HG03575 (cell line): ENCODE measurements around the gene PANK4.

Source experiments
- ATAC-seq: cut with Tn5 transposase; IDR thresholded peaks from one replicate; pipeline ENCODE4 v1.9.1; 2021; ENCODE audit not compliant: unreplicated experiment, insufficient number of reproducible peaks, low FRiP score; ENCODE audit errors: extremely low read depth

Gene PANK4

DNA sequence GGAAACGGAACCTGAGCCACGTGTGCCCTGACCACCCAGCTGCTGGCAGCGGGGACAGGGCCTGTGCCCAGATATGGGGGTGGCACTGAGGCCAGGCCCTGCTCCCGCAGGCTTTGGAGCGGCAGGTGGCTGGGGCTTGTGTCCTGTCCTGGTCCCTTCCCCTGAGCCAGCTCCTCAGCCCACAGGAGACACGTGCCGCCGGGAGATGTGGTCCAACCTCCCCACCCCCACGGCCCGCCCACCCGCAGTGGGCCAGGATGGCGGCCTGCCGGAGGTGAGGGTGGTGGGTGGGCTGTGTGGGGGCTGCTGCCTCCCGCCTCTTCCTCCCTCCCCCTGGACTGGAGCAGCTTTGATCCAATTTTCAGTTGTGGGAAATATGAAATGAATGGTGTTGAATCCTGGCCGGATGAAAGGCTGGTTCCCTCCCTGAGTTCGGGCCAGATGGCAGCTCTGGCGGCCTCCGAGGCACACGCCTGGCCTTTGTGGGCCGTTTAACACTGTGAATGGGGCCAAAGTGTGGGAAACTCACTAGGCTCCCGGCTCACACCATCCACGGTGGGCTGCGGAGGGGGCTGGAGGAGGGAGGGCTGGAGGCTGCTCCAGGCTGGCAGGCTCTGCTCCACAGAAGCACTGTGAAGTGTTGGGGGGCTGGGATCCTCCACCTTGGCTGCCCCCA, 6.2 kb upstream of the PANK4 start:
- no peak for ATAC-seq

GRCh38 chr1:2530513-2531361, 4.3 kb upstream of the PANK4 start:
- ATAC-seq: no peak

DNA sequence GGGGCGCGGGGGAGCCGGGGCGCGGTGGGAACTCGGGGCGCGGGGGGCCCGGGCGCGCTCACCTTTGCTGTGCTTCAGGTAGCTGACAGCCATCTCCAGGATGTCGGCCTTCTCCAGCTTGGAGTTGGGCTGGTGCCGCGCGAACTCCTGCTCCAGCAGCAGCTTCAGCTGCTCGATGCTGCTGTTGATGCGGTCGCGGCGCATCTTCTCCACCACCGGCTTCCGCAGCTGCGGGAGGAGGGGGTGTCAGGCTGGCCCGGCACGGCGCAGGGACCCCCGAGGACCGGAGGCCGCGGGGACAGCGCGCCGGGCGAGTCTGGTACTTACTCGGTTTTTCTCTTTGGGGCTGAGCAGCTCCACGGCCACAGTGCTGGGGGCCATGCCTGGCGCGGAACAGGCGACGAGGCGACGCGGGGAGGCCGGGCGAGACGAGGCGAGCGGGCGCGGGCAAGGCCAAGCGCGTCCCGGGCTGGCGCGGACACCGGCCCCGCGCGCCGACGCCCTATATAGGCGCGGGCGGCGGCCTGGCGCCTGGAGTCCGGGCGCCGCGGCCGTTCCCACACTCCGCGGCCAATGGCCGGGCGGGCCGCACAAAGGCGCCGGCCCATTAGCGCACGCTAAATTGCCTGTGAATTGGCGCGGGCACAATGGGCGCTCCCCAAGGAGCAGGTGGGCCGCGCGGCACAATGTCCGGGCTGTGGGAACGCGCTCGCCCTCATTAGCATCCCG, 3.6 kb upstream of the PANK4 start, which contains the start of gene HES5:
HES5 (minus strand) TSS at position 480 of the 729 bp plus-strand sequence; CDS start at position 381, 99 bp downstream.
- ATAC-seq: no peak

GRCh38 chr1:2528966-2529783, 2.8 kb upstream of the PANK4 start:
- ATAC-seq: no peak

- ATAC-seq: no peak
These were observed 2.2 kb upstream of the PANK4 start for GRCh38 chr1:2528611-2528965.

GRCh38 chr1:2528016-2528415, 1.6 kb upstream of the PANK4 start:
- ATAC-seq: no peak

DNA sequence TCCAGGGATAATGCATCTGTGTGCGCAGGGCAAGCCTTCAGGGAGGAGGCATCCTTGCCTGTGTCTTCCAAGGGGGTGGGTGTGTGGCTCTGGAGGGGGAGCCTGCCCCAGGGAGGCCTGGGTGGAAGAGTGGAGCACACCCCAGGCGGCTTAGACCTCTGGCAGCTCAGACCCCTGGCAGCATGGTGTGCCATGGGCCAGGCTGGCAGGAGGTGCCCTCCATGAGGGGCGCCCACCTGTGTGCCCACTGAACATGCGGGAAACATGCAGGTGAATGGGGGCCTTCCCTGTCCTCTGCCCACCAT, 1.1 kb upstream of the PANK4 start:
- ATAC-seq: no peak

GRCh38 chr1:2526824-2527555, 594 bp upstream of the PANK4 start:
- no peak for ATAC-seq

- ATAC-seq: no peak
These were observed 850 bp downstream of the PANK4 start for GRCh38 chr1:2525572-2525919.

DNA sequence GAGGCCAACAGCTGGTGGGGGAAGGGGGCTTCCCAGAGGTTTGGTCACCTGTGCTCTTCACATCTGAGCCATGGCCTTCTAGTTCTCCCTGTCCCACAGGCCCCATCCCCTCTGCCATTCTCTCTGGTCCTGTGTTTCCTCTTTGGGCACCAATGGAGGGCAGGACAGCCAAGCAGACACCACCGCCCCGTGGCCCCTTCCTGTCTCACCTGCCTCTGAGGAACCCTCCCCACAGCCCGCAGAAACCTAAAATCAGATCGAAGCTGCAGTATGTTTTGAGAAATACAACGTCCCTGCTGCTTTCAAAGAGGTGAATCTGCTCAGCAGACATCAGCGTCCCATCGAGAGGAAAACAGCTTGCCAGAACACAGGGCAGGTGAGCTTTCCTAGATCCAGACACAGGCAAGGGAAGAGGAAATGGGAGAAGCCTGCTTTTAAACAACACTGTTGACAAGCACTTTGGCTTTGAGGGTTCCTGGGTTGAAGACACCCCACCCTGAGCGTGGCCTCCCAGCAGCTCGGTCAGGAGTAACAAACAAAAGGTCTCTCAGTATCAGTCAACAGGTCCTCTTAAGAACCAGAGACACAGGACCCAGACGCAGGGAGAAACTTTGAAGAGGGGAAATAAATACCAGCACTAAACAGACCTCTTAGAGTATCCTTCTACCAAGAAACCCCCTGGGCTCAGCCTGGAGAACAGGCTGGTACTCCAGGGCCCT, 2.3 kb downstream of the PANK4 start:
- ATAC-seq: no peak

DNA sequence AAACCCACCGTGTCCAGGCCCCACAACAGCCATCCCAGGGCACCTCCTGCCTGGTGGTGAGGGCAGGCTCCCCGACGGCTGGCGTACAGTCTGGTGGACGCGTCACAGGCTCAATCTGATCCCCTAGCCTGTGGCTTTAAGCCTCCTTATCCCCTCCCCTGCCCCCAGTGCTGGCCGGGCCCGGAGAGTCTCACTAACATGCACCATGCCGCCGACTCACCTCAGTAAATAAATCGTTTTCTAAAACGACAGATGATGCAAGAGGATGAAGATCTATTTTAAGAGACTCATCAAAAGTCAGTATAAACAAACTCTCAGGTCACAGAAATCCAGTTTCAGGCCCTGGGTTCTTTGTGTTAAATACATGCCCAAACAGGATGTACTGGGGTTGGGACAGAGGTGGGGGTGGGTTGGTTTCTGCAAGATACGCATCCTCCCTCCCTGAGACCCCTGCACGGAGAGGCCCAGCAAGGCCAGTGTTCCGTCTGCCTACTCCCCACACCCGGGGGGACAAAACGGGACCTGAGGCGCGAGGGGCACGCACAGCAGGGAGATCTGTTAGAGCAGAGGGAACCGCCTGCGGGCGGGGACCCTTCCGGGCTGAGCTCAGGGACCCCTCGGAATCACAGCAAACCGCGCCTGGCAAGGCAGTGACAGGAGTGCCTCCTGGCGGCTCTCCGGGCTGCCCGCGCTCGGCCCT, 3.1 kb downstream of the PANK4 start:
- no peak for ATAC-seq

- ATAC-seq: no peak
These were observed 4.2 kb downstream of the PANK4 start for GRCh38 chr1:2522230-2522629.

DNA sequence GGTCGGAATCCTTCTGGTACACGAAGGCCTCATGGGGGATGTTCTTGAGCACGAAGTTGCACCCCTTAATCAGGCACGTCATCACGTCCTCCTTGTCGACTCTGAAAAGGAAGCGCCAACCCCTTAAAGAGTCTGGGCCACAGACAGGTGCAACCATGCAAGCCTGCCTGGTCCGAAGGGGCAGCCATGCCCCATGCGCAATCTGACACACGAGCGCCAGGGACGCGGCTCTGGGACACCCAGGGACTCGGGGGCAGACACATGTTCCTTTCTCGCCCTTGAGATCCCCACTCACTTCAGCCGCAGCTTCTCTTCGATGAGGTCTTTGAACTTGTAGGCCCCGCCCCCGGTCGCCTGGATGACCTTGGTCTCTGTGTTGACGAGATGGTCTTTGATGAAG, 5.6 kb downstream of the PANK4 start:
- ATAC-seq: no peak

DNA sequence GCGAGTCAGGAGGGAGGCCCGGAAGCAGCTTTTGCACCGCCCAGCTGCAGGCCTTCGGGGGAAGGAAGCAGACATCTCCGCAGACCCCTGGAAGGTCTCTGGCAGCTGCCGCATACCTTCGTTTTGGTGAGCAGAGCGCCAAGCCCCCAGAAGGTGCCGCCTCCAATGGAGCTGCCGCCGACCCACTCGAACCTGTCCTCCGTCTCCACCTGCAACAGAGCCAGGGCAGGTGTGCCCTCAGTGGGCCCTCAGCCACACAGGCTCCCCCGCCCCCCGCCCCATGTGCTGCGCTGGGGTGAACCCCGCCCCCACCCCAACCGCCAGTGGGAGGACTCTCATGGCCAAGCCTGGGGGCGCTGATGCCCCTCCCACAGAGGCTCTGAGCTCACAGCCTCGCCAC, 6.2 kb downstream of the PANK4 start:
- ATAC-seq: no peak

- no peak for ATAC-seq
These were observed 6.7 kb downstream of the PANK4 start for GRCh38 chr1:2519729-2520128.

- ATAC-seq: no peak
These were observed 7.2 kb downstream of the PANK4 start for GRCh38 chr1:2519029-2519685.

- no peak for ATAC-seq
These were observed 7.9 kb downstream of the PANK4 start for GRCh38 chr1:2518528-2518927.
